Naive thymus-derived CD8-positive, alpha-beta T cell (primary cell): Measurements from ENCODE around the gene NR3C1. TPM values are rescaled to one million over a fixed set of nuclear protein-coding genes. Genes with fewer than 3 reads are reported as not detected.
A peak's percentile ranks its signal among the peaks of the same experiment; 100 is the strongest.

Experiments
- ATAC-seq, 2 donors: fragments of 150-1000 bp; cut with Tn5 transposase in 1 of 2; sonication (Bioruptor Pico), chemical (Tn5 transposase) in 1 of 2; 1 replicate in 1 of 2; 2 replicates in 1 of 2; pipeline ENCODE4 v1.10.0; 2021; ENCODE audit warnings: mild to moderate bottlenecking in 2 of 2, moderate library complexity in 2 of 2
- POLR2A ChIA-PET: fragments of 350-600 bp; sonication (Branson Sonifier 250); formaldehyde crosslinking; loops from one replicate; lab custom pipeline; 2021; ENCODE audit warnings: antibody characterized with exemption; lab: Charles Lee
- DNase-seq, 10 donors: peaks; one replicate each; pipeline versions ENCODE4 v3.0.0 to v3.0.0-alpha.2; 2020 to 2022
- H3K27ac Mint-ChIP-seq, 10 donors: one replicate each; pipeline ENCODE4 v1.8.0; 2020 to 2022; ENCODE audit warnings: mild to moderate bottlenecking in 10 of 10, mixed read lengths in 10 of 10, moderate library complexity in 4 of 10, inconsistent platforms in 1 of 10
- H3K27me3 Mint-ChIP-seq, 5 donors: one replicate each; pipeline ENCODE4 v1.8.0; 2021 to 2022; ENCODE audit warnings: mixed read lengths in 5 of 5
- H3K36me3 Mint-ChIP-seq, 3 donors: one replicate each; pipeline ENCODE4 v1.8.0; 2020 to 2022; ENCODE audit warnings: mixed read lengths in 3 of 3, mild to moderate bottlenecking in 2 of 3, inconsistent platforms in 1 of 3
- H3K4me1 Mint-ChIP-seq, 4 donors: one replicate each; pipeline ENCODE4 v1.8.0; 2021 to 2022; ENCODE audit warnings: mixed read lengths in 4 of 4
- H3K4me3 Mint-ChIP-seq, 10 donors: one replicate each; pipeline ENCODE4 v1.8.0; 2020 to 2022; ENCODE audit warnings: mild to moderate bottlenecking in 10 of 10, mixed read lengths in 10 of 10, moderate library complexity in 6 of 10, inconsistent platforms in 1 of 10
- H3K9me3 Mint-ChIP-seq, 9 donors: one replicate each; pipeline ENCODE4 v1.8.0; 2020 to 2022; ENCODE audit warnings: mixed read lengths in 9 of 9, mild to moderate bottlenecking in 3 of 9, inconsistent platforms in 1 of 9, moderate library complexity in 1 of 9
- polyA plus RNA-seq, 3 donors: library from polyadenylated mRNA; unstranded; fragments of 300-500 nt; fragmentation: Illumina TruSeq; gene quantifications; one replicate each; pipeline ENCODE4 v1.2.3, GENCODE V29; 2021
- total RNA-seq, 8 experiments: library from RNA in 2 of 8; stranded (reverse) in 2 of 8; gene quantifications; one replicate each; pipeline ENCODE4 v1.2.3 and lab custom pipeline; 2021 to 2026

The NR3C1 gene
- total and polyA plus RNA-seq, 5 experiments from 2014 or later, result 60.2 to 133 (median 83.9) TPM

DNA sequence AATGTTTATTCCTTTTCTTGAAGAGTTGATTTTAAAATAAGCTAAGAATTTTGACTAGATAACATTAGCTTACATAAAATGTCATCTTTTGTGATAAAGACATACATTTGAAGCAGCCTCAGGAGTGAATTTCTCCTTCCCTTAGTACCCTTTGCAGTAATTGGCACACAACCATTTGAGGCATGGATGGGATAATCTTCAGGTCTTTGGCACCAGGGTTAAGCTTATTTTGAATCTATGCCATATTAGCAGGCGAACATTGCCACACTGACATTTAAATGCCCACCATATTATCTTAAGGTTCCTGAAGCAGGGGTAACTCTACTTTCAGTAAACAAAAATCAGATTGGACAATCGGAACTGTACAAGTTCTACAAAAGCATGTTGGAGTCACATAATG lies 126.0 kb downstream of the NR3C1 start:
- Mint-ChIP-seq H3K4me3 (no peak overlapping the region), H3K9me3 (no peaks in the 10 kb centered on the region), H3K27ac (peak overlapping the region in 1 of 10 donors; percentile 53), H3K27me3 (no peaks in the 10 kb centered on the region), H3K4me1 (peaks cover 0 to 24% (median 5%) of the 10 kb centered on the region in 4 donors), H3K36me3 (peaks cover 7 to 51% (median 33%) of the 10 kb centered on the region in 3 donors)
- POLR2A ChIA-PET, result no interaction called here
- no peak for DNase-seq
- no peak for ATAC-seq

- ATAC-seq, result no peak
- Mint-ChIP-seq H3K9me3 (peaks cover 0 to 3% (median 0%) of the 10 kb centered on the region in 9 donors), H3K4me3 (no peak overlapping the region), H3K4me1 (peaks cover 0 to 16% (median 5%) of the 10 kb centered on the region in 4 donors), H3K27me3 (no peaks in the 10 kb centered on the region), H3K27ac (peak overlapping the region in 2 of 10 donors; percentile 21 to 46), H3K36me3 (peaks cover 14 to 34% (median 23%) of the 10 kb centered on the region in 3 donors)
- POLR2A ChIA-PET, result no interaction called here
- DNase-seq, result no peak
Measured at GRCh38 chr5:143275512-143276363, 127.7 kb downstream of the NR3C1 start.

GRCh38 chr5:143274952-143275351 lies 128.5 kb downstream of the NR3C1 start:
- POLR2A ChIA-PET, result no interaction called here

GRCh38 chr5:143271431-143271830 lies 132.1 kb downstream of the NR3C1 start:
- Mint-ChIP-seq H3K36me3 (peaks cover 10 to 36% (median 35%) of the 10 kb centered on the region in 3 donors), H3K27me3 (no peaks in the 10 kb centered on the region), H3K4me3 (no peak overlapping the region), H3K9me3 (peaks cover 5 to 43% (median 32%) of the 10 kb centered on the region in 9 donors), H3K27ac (no peak overlapping the region), H3K4me1 (peaks cover 0 to 12% (median 4%) of the 10 kb centered on the region in 4 donors)
- DNase-seq (no peak), ATAC-seq (no peak)
- POLR2A ChIA-PET, result no interaction called here

More at GRCh38 chr5:143274952-143275351, 128.5 kb downstream of the NR3C1 start:
- ATAC-seq (no peak), DNase-seq (no peak)
- H3K27ac Mint-ChIP-seq, result no peak overlapping the region
- peaks cover 0 to 16% (median 5%) of the 10 kb centered on the region in 4 donors for H3K4me1 Mint-ChIP-seq
- peaks cover 14 to 28% (median 23%) of the 10 kb centered on the region in 3 donors for H3K36me3 Mint-ChIP-seq
- H3K27me3 Mint-ChIP-seq, result no peaks in the 10 kb centered on the region
- H3K9me3 Mint-ChIP-seq, result peaks cover 3 to 9% (median 6%) of the 10 kb centered on the region in 9 donors
- no peak overlapping the region for H3K4me3 Mint-ChIP-seq

- Mint-ChIP-seq H3K27ac (no peak overlapping the region), H3K27me3 (no peaks in the 10 kb centered on the region), H3K4me3 (no peak overlapping the region), H3K36me3 (peaks cover 6 to 36% (median 32%) of the 10 kb centered on the region in 3 donors), H3K4me1 (no peaks in the 10 kb centered on the region), H3K9me3 (peaks cover 8 to 50% (median 37%) of the 10 kb centered on the region in 9 donors)
- ATAC-seq (no peak), DNase-seq (no peak)
- POLR2A ChIA-PET, result no interaction called here
Measured at GRCh38 chr5:143268388-143268787, 135.1 kb downstream of the NR3C1 start.

DNA sequence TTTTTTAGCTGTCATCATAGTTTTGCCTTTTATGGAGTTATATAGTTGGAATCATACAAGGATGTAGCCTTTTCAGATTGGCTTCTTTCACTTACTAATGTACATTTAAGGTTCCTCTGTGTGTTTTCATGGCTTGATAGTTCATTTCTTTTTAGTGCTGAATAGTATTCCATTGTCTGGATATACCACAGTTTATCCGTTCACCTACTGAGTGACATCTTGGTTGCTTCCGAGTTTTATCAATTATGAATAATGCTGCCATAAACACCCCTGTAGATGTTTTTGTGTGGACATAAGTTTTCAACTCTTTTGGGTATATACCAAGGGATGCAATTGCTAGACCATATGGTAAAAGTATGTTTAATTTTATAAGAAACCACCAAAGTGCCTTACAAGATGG lies 136.3 kb downstream of the NR3C1 start:
- H3K27me3 Mint-ChIP-seq, result no peaks in the 10 kb centered on the region
- H3K27ac Mint-ChIP-seq, result no peak overlapping the region
- DNase-seq (no peak), ATAC-seq (no peak)
- peaks cover 8 to 50% (median 37%) of the 10 kb centered on the region in 9 donors for H3K9me3 Mint-ChIP-seq
- H3K4me1 Mint-ChIP-seq, result no peaks in the 10 kb centered on the region
- POLR2A ChIA-PET, result interaction anchor here (0.6 kb wide), 1 partner anchor 17 kb away, joined by 3 read pairs; no protein-coding TSS in a partner anchor
- no peak overlapping the region for H3K4me3 Mint-ChIP-seq
- peaks cover 6 to 31% (median 31%) of the 10 kb centered on the region in 3 donors for H3K36me3 Mint-ChIP-seq

DNA sequence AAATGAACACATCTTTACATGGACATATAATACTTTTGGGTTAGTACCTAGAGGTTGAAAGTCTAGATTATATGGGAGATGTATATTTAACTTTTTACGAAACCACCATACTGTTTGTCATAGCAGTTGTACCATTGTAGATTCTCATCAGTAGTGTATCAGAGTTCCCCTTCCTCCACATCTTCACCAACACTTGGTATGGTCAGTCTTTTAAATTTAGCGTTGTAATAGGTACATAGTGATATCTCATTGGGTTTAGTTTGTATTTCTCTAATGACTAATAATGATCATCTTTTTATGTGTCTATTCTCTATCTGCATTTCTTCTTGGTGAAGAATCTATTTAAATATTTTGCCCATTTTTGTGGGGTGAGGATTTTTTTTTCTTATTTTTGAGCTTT lies 137.5 kb downstream of the NR3C1 start:
- Mint-ChIP-seq H3K27ac (no peak overlapping the region), H3K27me3 (no peaks in the 10 kb centered on the region), H3K9me3 (peaks cover 5 to 50% (median 35%) of the 10 kb centered on the region in 9 donors), H3K4me3 (no peak overlapping the region), H3K4me1 (no peaks in the 10 kb centered on the region), H3K36me3 (peaks cover 6 to 31% (median 26%) of the 10 kb centered on the region in 3 donors)
- DNase-seq (no peak), ATAC-seq (no peak)
- POLR2A ChIA-PET, result interaction anchor here (0.7 kb wide), 1 partner anchor 138 kb away, joined by 3 read pairs; no protein-coding TSS in a partner anchor

DNA sequence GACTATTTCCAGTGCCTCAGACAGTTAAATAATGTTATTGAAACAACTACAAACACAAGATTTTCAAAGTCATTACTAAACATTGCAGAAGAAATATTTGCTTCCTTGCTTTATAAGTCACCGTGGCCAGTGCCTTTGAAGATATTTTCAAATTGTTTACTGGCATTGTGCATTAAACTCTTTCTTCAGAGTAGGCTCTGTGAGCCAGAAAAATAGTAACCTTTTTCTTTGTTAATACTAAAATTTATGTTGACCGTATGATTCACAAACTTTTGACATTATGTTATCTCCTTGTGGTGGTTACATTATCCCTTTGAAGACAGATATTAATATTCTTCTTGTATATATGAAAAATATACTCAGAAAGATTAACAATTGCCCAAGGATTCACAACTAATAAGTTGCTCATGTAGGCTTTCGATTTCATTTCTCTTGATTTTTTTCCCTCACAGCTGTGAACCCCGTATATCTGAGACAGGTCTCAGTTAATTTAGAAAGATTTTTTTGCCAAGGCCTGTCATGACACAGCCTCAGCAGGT lies 140.1 kb downstream of the NR3C1 start:
- Mint-ChIP-seq H3K9me3 (peaks cover 3 to 28% (median 21%) of the 10 kb centered on the region in 9 donors), H3K4me1 (no peaks in the 10 kb centered on the region), H3K4me3 (no peak overlapping the region), H3K36me3 (peaks cover 3 to 21% (median 14%) of the 10 kb centered on the region in 3 donors), H3K27ac (no peak overlapping the region), H3K27me3 (no peaks in the 10 kb centered on the region)
- POLR2A ChIA-PET, result no interaction called here
- no peak for ATAC-seq
- no peak for DNase-seq

GRCh38 chr5:143262393-143263174 lies 140.9 kb downstream of the NR3C1 start:
- POLR2A ChIA-PET, result no interaction called here
- H3K27me3 Mint-ChIP-seq, result no peaks in the 10 kb centered on the region
- H3K27ac Mint-ChIP-seq, result no peak overlapping the region
- ATAC-seq (no peak), DNase-seq (no peak)
- peaks cover under 1 to 15% (median 6%) of the 10 kb centered on the region in 3 donors for H3K36me3 Mint-ChIP-seq
- H3K4me1 Mint-ChIP-seq, result no peaks in the 10 kb centered on the region
- peaks cover 1 to 21% (median 14%) of the 10 kb centered on the region in 9 donors for H3K9me3 Mint-ChIP-seq
- no peak overlapping the region for H3K4me3 Mint-ChIP-seq

DNA sequence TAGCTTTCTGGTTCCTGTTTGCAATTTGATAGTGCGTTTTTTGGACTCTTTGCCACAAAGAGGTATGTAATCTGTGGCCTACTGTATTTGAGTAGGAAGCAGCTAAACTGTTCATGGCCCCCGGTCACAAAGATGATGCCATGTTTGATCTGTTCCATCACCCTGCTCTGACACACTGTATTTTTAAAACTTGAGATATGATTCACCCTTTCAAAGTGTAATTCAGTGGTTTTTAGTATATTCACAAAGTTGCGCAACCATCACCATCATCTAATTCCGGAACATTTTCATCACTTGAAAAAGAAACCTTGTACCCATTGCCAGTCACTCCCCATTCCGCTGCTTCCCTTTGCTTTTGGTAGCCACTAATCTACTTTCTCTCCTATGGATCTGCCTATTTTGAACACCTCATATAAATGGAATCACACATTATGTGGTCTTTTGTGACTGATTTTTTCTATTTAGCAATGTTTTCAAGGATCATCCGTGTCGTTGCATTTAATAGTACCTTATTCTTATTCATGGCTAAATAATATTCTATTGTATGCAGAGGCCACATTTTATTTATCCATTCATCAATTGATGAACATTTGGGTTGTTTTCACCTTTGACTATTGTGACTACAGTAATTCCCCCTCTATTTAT lies 141.6 kb downstream of the NR3C1 start:
- Mint-ChIP-seq H3K27ac (no peak overlapping the region), H3K27me3 (no peaks in the 10 kb centered on the region)
- ATAC-seq, result no peak

GRCh38 chr5:143259254-143259605 lies 144.3 kb downstream of the NR3C1 start:
- H3K4me1 Mint-ChIP-seq, result no peaks in the 10 kb centered on the region

More for the DNA sequence above, 141.6 kb downstream of the NR3C1 start:
- no peak for DNase-seq
- Mint-ChIP-seq H3K9me3 (peaks cover 0 to 15% (median 9%) of the 10 kb centered on the region in 9 donors), H3K36me3 (peaks cover 0 to 12% (median 4%) of the 10 kb centered on the region in 3 donors), H3K4me1 (no peaks in the 10 kb centered on the region), H3K4me3 (no peak overlapping the region)
- POLR2A ChIA-PET, result no interaction called here

More at GRCh38 chr5:143259254-143259605, 144.3 kb downstream of the NR3C1 start:
- H3K27me3 Mint-ChIP-seq, result no peaks in the 10 kb centered on the region
- no peak overlapping the region for H3K4me3 Mint-ChIP-seq
- POLR2A ChIA-PET, result interaction anchor here (0.6 kb wide), 1 partner anchor 19 kb away, joined by 3 read pairs; no protein-coding TSS in a partner anchor
- H3K27ac Mint-ChIP-seq, result no peak overlapping the region
- ATAC-seq (no peak), DNase-seq (no peak)
- H3K36me3 Mint-ChIP-seq, result peaks cover 0 to 4% (median 3%) of the 10 kb centered on the region in 3 donors
- H3K9me3 Mint-ChIP-seq, result no peaks in the 10 kb centered on the region
